Smooth muscle cell (in vitro differentiated cells): ENCODE measurements around the gene RPS15A. TPM values are rescaled to one million over a fixed set of nuclear protein-coding genes. Genes with fewer than 3 reads are reported as not detected.

ENCODE experiments used
- DNase-seq: peaks from one replicate; lab custom pipeline; 2025; ENCODE audit not compliant: unreplicated experiment; lab: John Stamatoyannopoulos, UW
- H2AFZ ChIP-seq: fragments of 200-600 bp; sonication (generic); 2 replicates; pipeline ENCODE4 v1.6.0; 2016; ENCODE audit warnings: antibody characterized with exemption, low read depth, mild to moderate bottlenecking
- H3F3A ChIP-seq: fragments of 200-600 bp; sonication (generic); 2 replicates; pipeline ENCODE4 v1.6.0; 2017; ENCODE audit warnings: antibody characterized with exemption, low read depth
- H3K27ac ChIP-seq: fragments of 200-600 bp; sonication (generic); 2 replicates; pipeline ENCODE4 v1.5.1; 2016; ENCODE audit warnings: low read depth, mild to moderate bottlenecking
- H3K27me3 ChIP-seq: fragments of 200-600 bp; sonication (generic); 2 replicates; pipeline ENCODE4 v1.6.1; 2016; ENCODE audit warnings: low read depth, mild to moderate bottlenecking
- H3K36me3 ChIP-seq: fragments of 200-600 bp; sonication (generic); 2 replicates; pipeline ENCODE4 v1.5.1; 2016; ENCODE audit warnings: low read depth
- H3K4me1 ChIP-seq: fragments of 200-600 bp; sonication (generic); 2 replicates; pipeline ENCODE4 v1.5.1; 2016; ENCODE audit warnings: low read depth
- H3K4me2 ChIP-seq: fragments of 200-600 bp; sonication (generic); 2 replicates; pipeline ENCODE4 v1.6.0; 2016; ENCODE audit warnings: mild to moderate bottlenecking
- H3K4me3 ChIP-seq: fragments of 200-600 bp; sonication (generic); 2 replicates; pipeline ENCODE4 v1.5.1; 2016; ENCODE audit warnings: mild to moderate bottlenecking
- H3K79me2 ChIP-seq: fragments of 200-600 bp; sonication (generic); 2 replicates; pipeline ENCODE4 v1.6.0; 2016; ENCODE audit warnings: low read depth, mild to moderate bottlenecking
- H3K9ac ChIP-seq: fragments of 200-600 bp; sonication (generic); 2 replicates; pipeline ENCODE4 v1.6.0; 2016; ENCODE audit warnings: low read depth
- H3K9me3 ChIP-seq: fragments of 200-600 bp; sonication (generic); replicated peaks from 2 replicates; pipeline ENCODE4 v1.5.1; 2016; ENCODE audit warnings: low read depth
- H4K20me1 ChIP-seq: fragments of 200-600 bp; sonication (generic); 2 replicates; pipeline ENCODE4 v1.6.0; 2016; ENCODE audit warnings: low read depth
- WGBS: methylation state at CpG from one replicate; pipeline ENCODE4 v1.1.7; 2016; ENCODE audit warnings: low lambda C conversion rate; 5-methylcytosine and 5-hydroxymethylcytosine counted together
- polyA plus RNA-seq: library from polyadenylated mRNA; unstranded; fragments of >200 nt; fragmentation: Nextera tagmentation; extraction: Ambion mirVana; gene quantifications from 2 replicates; pipeline ENCODE4 v1.2.1, GENCODE V29; 2016
- total RNA-seq: library from RNA; depleted of rRNA; stranded (reverse); fragments of >200 nt; gene quantifications from 2 replicates; pipeline ENCODE4 v1.2.3, GENCODE V29; 2014
- TF ChIP-seq, protein P1 (sequence below): fragments of 200-600 bp; sonication (generic); IDR thresholded peaks from 2 replicates; pipeline ENCODE4 v1.5.1; 2017; ENCODE audit warnings: borderline replicate concordance, mild to moderate bottlenecking, antibody characterized with exemption; ENCODE audit not compliant: insufficient read depth, poor library complexity, severe bottlenecking

Gene RPS15A
- total and polyA plus RNA-seq, 2 experiments from 2014 or later = 589 to 3,271 TPM

DNA sequence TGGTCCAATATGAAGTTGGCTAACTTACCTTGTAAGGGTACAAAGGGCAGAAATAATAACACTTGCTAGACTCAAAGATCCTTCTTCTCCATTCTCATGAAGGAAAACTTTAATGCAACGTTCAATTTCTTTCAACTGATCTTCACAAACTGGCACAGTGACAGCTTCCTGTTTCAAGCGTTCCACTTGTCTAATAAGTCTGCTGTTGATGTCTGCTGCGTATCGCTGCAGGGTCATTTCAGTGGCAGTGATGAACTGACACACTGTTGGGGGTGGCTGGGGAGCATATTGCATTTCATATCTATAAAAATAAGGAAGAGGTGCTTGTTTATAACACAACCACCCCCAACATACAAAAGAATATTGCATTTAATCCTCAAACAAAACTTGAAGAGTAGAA lies 44.7 kb upstream of the RPS15A start:
- WGBS = 94% methylated on average over 4 of the region's 4 CpGs
- H3K9ac ChIP-seq = no peak overlapping the region
- no peak overlapping the region for H2AFZ ChIP-seq
- H3K36me3 ChIP-seq = peaks cover 64% of the 10 kb centered on the region
- H4K20me1 ChIP-seq = no peaks in the 10 kb centered on the region
- H3K9me3 ChIP-seq = no peaks in the 10 kb centered on the region
- peaks cover 12% of the 10 kb centered on the region for H3K4me1 ChIP-seq
- DNase-seq = no peak
- H3K4me3 ChIP-seq = no peak overlapping the region
- TF ChIP-seq, protein P1, sequence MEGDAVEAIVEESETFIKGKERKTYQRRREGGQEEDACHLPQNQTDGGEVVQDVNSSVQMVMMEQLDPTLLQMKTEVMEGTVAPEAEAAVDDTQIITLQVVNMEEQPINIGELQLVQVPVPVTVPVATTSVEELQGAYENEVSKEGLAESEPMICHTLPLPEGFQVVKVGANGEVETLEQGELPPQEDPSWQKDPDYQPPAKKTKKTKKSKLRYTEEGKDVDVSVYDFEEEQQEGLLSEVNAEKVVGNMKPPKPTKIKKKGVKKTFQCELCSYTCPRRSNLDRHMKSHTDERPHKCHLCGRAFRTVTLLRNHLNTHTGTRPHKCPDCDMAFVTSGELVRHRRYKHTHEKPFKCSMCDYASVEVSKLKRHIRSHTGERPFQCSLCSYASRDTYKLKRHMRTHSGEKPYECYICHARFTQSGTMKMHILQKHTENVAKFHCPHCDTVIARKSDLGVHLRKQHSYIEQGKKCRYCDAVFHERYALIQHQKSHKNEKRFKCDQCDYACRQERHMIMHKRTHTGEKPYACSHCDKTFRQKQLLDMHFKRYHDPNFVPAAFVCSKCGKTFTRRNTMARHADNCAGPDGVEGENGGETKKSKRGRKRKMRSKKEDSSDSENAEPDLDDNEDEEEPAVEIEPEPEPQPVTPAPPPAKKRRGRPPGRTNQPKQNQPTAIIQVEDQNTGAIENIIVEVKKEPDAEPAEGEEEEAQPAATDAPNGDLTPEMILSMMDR = no peak
- H3F3A ChIP-seq = no peaks in the 10 kb centered on the region
- H3K4me2 ChIP-seq = no peak overlapping the region
- no peak overlapping the region for H3K27ac ChIP-seq
- H3K79me2 ChIP-seq = no peaks in the 10 kb centered on the region
- H3K27me3 ChIP-seq = no peaks in the 10 kb centered on the region

DNA sequence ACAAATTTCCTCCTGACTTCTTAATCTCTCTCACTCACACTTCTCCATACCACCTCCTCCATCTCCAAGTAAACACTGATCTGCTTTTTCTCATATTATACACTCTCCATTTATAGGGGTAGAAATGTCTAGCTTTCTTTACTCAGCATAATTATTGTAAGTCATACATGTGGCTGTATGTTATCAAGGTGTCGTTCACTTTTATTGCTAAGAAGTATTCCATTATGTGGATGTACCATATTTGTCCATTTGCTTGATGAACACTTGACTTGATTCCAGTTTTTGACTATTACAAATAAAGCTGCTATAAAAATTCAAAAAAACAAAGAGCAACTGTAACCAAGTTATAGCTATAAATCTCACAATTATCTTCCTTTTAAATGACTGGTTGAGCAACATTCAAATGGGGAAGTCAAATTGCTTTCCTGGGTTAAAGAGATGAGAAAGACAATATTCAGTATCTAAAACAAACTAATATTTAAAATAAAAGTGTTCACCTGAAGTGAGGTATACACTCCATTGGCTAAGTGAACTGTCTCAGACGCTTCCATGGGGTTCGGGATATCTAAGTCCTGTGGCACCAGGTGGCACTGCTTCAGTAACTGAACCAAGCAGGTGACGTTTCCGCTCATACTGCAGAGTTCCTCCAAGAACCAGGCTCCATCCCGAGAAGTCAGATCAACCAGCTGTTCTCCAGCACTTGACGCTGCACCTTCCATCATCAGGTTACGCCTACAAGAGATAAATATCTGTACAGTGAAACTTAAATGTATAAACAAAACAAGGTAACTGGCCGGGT lies 43.8 kb upstream of the RPS15A start:
- Histone ChIP-seq H3F3A (no peaks in the 10 kb centered on the region), H3K4me3 (no peak overlapping the region), H3K4me2 (no peak overlapping the region), H3K79me2 (no peaks in the 10 kb centered on the region), H3K27ac (no peak overlapping the region), H3K36me3 (peaks cover 69% of the 10 kb centered on the region), H3K9ac (no peak overlapping the region), H2AFZ (no peak overlapping the region), H3K27me3 (no peaks in the 10 kb centered on the region), H3K4me1 (peaks cover 12% of the 10 kb centered on the region), H4K20me1 (no peaks in the 10 kb centered on the region), H3K9me3 (no peaks in the 10 kb centered on the region)
- TF ChIP-seq, protein P1 = no peak
- WGBS = 95% methylated on average over 9 of the region's 9 CpGs
- DNase-seq = no peak

DNA sequence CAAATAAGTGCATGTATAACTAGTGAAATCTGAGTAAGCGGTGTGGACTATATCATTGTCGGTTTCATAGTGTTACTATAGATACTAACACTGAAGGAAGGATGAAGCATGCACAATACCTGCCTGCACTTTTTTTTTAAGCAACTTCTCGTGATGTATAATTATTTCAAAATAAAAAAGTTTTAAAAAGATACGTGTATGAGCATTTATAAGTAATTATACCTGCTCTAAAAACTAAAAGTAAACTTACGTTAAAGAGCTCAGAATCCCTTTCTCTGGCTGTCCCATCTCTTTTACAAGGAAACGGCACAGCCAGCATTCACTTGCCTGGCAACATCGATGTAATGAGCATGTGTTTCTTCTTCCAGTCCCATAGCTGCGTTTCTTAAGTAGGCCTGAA lies 42.5 kb upstream of the RPS15A start:
- WGBS = 96% methylated on average over 8 of the region's 8 CpGs
- TF ChIP-seq, protein P1 = no peak

DNA sequence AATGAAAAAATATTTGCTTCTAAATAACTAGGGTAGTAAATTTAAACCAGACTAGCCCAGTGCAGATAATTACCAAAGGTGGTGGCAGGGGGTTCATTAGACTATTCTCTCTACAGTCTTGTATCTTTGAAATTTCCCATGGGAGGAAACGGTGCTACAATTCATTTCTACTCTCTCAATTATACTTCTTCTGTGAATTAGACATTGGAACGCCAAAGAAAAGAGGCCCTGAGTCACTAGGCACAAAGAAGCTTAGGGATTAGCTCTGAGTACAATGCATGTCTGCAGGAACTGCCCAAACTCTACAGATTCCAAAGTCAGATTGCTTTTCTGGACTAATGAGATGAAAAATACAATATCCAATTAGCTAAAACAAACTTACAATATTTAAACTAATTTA lies 41.9 kb upstream of the RPS15A start:
- Histone ChIP-seq H4K20me1 (no peaks in the 10 kb centered on the region), H3K9me3 (no peaks in the 10 kb centered on the region), H3K36me3 (peaks cover 63% of the 10 kb centered on the region), H3K27me3 (no peaks in the 10 kb centered on the region), H3K27ac (no peak overlapping the region), H3K9ac (no peak overlapping the region), H3F3A (no peaks in the 10 kb centered on the region), H2AFZ (no peak overlapping the region), H3K4me2 (no peak overlapping the region), H3K4me3 (no peak overlapping the region), H3K79me2 (no peaks in the 10 kb centered on the region), H3K4me1 (peaks cover 12% of the 10 kb centered on the region)
- DNase-seq = no peak
- TF ChIP-seq, protein P1 = no peak
- WGBS = 94% methylated on average over 2 of the region's 2 CpGs

More for the DNA sequence above, 42.5 kb upstream of the RPS15A start:
- H3K4me2 ChIP-seq = no peak overlapping the region
- DNase-seq = no peak
- H2AFZ ChIP-seq = no peak overlapping the region
- H3K27ac ChIP-seq = no peak overlapping the region
- H3K4me1 ChIP-seq = peaks cover 12% of the 10 kb centered on the region
- H4K20me1 ChIP-seq = no peaks in the 10 kb centered on the region
- no peak overlapping the region for H3K4me3 ChIP-seq
- no peaks in the 10 kb centered on the region for H3K27me3 ChIP-seq
- H3K79me2 ChIP-seq = no peaks in the 10 kb centered on the region
- H3K9me3 ChIP-seq = no peaks in the 10 kb centered on the region
- no peaks in the 10 kb centered on the region for H3F3A ChIP-seq
- H3K9ac ChIP-seq = no peak overlapping the region
- peaks cover 67% of the 10 kb centered on the region for H3K36me3 ChIP-seq
